ENCODE data around the gene GOLGA8J.
"Not testable (repeated sequence)": the region's sequence is repeated elsewhere in the genome, so short reads cannot be mapped to it uniquely, and the experiment has no call there.

GOLGA8J gene

DNA sequence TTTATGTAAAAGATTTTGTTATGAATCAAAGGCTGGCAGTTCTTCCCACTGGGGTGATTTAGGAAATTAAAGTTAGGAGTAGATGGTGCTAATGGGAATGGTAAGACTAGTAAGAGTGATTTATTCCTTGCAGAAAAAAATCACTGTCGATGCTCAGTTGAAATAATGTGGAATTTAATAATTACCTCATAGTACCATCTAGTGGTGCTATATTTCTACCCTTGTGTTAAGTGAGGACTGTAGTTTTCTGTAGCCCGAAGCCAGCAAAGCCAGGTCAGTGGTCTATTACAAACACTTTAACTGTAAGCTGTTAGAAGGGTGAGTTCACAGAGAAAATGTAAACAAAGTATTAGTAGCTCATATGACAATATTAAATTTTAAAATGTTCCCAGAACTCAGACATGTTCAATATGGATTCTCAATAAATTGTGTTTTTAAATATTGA is 39.5 kb upstream of the GOLGA8J start:
- no peak overlapping the region for H3K27ac ChIP-seq (ENCODE audit: extremely low read depth, low read depth, low read length)
- H3K36me3 ChIP-seq (ENCODE audit: control insufficient read depth in 2 of 2, insufficient read depth in 1 of 2, low read length in 2 of 2), result no peaks in the 10 kb centered on the region
- ChIA-PET POLR2A (no interaction called here), CTCF (interaction anchor here (0.5 to 1.4 kb wide), 13 partner anchors 11 to 397 kb away, joined by 3 to 9 read pairs (median 3); no protein-coding TSS in a partner anchor)
- H3K4me3 ChIP-seq (ENCODE audit: low read depth, low read length), result no peak overlapping the region
- TF ChIP-seq ZBTB8A (tag by site-specific recombination; IDR thresholded peaks at IDR 0.05) (no peak), ZNF660 (tag by site-specific recombination; IDR thresholded peaks at IDR 0.05) (no peak), ZNF48 (tag by site-specific recombination; IDR thresholded peaks at IDR 0.05) (no peak), ZNF184 (tag by site-specific recombination; IDR thresholded peaks at IDR 0.05) (peak; percentile 91), ZNF140 (tag by site-specific recombination; IDR thresholded peaks at IDR 0.05) (no peak), KLF10 (tag by site-specific recombination; IDR thresholded peaks at IDR 0.05) (no peak), MEIS1 (CRISPR knock-in tag; IDR thresholded peaks at IDR 0.05; ENCODE audit: borderline replicate concordance) (no peak), ZNF596 (tag by site-specific recombination; IDR thresholded peaks at IDR 0.05) (no peak), ZNF654 (tag by site-specific recombination; IDR thresholded peaks at IDR 0.05; ENCODE audit: low read depth) (peak; percentile 45), ZNF16 (tag by site-specific recombination; IDR thresholded peaks at IDR 0.05; ENCODE audit: low read depth) (no peak), ZNF658 (tag by site-specific recombination; IDR thresholded peaks at IDR 0.05) (no peak), ZNF426 (tag by site-specific recombination; IDR thresholded peaks at IDR 0.05) (no peak), KLF16 (tag by site-specific recombination; IDR thresholded peaks at IDR 0.05) (no peak), ZNF501 (tag by site-specific recombination; IDR thresholded peaks at IDR 0.05) (no peak), HOXD13 (CRISPR knock-in tag; IDR thresholded peaks at IDR 0.05; ENCODE audit: borderline replicate concordance) (no peak)
- TF ChIP-seq, protein P1, sequence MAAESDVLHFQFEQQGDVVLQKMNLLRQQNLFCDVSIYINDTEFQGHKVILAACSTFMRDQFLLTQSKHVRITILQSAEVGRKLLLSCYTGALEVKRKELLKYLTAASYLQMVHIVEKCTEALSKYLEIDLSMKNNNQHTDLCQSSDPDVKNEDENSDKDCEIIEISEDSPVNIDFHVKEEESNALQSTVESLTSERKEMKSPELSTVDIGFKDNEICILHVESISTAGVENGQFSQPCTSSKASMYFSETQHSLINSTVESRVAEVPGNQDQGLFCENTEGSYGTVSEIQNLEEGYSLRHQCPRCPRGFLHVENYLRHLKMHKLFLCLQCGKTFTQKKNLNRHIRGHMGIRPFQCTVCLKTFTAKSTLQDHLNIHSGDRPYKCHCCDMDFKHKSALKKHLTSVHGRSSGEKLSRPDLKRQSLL (tag by site-specific recombination; IDR thresholded peaks at IDR 0.05), result no peak
- TF ChIP-seq, protein P2, sequence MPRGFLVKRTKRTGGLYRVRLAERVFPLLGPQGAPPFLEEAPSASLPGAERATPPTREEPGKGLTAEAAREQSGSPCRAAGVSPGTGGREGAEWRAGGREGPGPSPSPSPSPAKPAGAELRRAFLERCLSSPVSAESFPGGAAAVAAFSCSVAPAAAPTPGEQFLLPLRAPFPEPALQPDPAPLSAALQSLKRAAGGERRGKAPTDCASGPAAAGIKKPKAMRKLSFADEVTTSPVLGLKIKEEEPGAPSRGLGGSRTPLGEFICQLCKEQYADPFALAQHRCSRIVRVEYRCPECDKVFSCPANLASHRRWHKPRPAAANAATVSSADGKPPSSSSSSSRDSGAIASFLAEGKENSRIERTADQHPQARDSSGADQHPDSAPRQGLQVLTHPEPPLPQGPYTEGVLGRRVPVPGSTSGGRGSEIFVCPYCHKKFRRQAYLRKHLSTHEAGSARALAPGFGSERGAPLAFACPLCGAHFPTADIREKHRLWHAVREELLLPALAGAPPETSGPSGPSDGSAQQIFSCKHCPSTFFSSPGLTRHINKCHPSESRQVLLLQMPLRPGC (tag by site-specific recombination; IDR thresholded peaks at IDR 0.05), result no peak
- no peaks in the 10 kb centered on the region for H3K9me3 ChIP-seq (ENCODE audit: control insufficient read depth, insufficient read depth, low read depth, low read length)
- H3K4me1 ChIP-seq (ENCODE audit: control insufficient read depth, insufficient read depth, low read length), result no peaks in the 10 kb centered on the region

DNA sequence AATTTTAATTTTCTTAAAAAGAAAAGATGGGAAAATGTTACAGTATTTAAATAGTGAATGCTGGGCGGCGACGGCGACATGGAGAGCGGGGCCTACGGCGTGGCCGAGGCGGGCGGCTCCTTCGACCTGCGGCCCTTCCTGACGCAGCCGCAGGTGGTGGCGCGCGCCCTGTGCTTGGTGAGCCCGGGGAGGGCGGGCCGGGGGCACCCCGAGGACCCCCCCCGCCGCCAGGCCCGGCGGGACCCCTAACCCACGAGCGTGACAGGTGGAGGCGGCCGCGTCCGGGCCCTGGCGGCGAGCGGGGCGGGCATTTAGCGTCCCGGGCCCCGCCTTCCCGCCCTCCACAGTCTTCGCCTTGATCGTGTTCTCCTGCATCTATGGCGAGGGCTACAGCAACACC is 38.4 kb upstream of the GOLGA8J start:
- Histone ChIP-seq H3K4me1 (ENCODE audit: control insufficient read depth, insufficient read depth, low read length) (no peaks in the 10 kb centered on the region), H3K9me3 (ENCODE audit: control insufficient read depth, insufficient read depth, low read depth, low read length) (no peaks in the 10 kb centered on the region), H3K4me3 (ENCODE audit: low read depth, low read length) (no peak overlapping the region), H3K36me3 (ENCODE audit: control insufficient read depth in 2 of 2, insufficient read depth in 1 of 2, low read length in 2 of 2) (no peaks in the 10 kb centered on the region), H3K27ac (ENCODE audit: extremely low read depth, low read depth, low read length) (no peak overlapping the region)
- CTCF ChIA-PET, result interaction anchor here (1.0 kb wide), 1 partner anchor 30 kb away, joined by 4 read pairs; no protein-coding TSS in a partner anchor
- POLR2A ChIA-PET, result no interaction called here
- no peak for TF ChIP-seq SP7 (tag by site-specific recombination; IDR thresholded peaks at IDR 0.05)
- no peak for TF ChIP-seq ZNF558 (tag by site-specific recombination; IDR thresholded peaks at IDR 0.05)
- TF ChIP-seq IKZF3 (tag by site-specific recombination; IDR thresholded peaks at IDR 0.05), result no peak

DNA sequence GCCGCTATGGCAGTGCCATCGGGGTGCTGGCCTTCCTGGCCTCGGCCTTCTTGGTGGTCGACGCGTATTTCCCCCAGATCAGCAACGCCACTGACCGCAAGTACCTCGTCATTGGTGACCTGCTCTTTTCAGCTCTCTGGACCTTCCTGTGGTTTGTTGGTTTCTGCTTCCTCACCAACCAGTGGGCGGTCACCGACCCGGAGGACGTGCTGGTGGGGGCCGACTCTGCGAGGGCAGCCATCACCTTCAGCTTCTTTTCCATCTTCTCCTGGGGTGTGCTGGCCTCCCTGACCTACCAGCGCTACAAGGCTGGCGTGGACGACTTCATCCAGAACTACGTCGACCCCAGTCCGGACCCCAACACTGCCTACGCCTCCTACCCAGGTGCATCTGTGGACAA is 37.9 kb upstream of the GOLGA8J start:
- H3K27ac ChIP-seq (ENCODE audit: extremely low read depth, low read depth, low read length); H3K36me3 ChIP-seq (ENCODE audit: control insufficient read depth in 2 of 2, insufficient read depth in 1 of 2, low read length in 2 of 2); H3K4me3 ChIP-seq (ENCODE audit: low read depth, low read length); CTCF ChIA-PET; H3K9me3 ChIP-seq (ENCODE audit: control insufficient read depth, insufficient read depth, low read depth, low read length); POLR2A ChIA-PET; H3K4me1 ChIP-seq (ENCODE audit: control insufficient read depth, insufficient read depth, low read length): not testable (repeated sequence)

DNA sequence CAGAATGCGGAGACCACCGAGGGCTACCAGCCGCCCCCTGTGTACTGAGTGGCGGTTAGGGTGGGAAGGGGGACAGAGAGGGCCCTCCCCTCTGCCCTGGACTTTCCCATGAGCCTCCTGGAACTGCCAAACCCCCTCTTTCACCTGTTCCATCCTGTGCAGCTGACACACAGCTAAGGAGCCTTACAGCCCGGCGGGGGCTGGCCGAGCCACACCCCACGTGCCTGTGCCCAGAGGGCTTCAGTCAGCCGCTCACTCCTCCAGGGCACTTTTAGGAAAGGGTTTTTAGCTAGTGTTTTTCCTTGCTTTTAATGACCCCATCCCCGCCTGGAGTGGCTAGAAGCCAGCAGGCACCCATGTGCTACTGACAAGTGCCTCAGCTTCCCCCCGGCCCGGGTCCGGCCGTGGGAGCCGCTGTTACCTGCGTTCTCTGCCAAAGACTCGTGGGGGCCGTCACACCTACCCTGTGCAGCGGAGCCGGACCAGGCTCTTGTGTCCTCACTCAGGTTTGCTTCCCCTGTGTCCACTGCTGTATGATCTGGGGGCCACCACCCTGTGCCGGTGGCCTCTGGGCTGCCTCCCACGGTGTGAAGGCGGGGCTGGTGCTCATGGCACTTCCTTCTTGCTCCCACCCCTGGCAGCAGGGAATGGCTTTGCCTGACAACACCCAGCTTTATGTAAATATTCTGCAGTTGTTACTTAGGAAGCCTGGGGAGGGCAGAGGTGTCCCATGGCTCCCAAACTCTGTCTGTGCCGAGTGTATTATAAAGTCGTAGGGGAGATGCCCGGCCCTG is 37.3 kb upstream of the GOLGA8J start:
- H3K27ac ChIP-seq (ENCODE audit: extremely low read depth, low read depth, low read length); POLR2A ChIA-PET: not testable (repeated sequence)

More for the DNA sequence above, 37.3 kb upstream of the GOLGA8J start:
- not testable (repeated sequence) for H3K4me1 ChIP-seq (ENCODE audit: control insufficient read depth, insufficient read depth, low read length); H3K4me3 ChIP-seq (ENCODE audit: low read depth, low read length); H3K9me3 ChIP-seq (ENCODE audit: control insufficient read depth, insufficient read depth, low read depth, low read length); H3K36me3 ChIP-seq (ENCODE audit: control insufficient read depth in 2 of 2, insufficient read depth in 1 of 2, low read length in 2 of 2)
- CTCF ChIA-PET, result interaction anchor here (0.7 kb wide), 2 partner anchors 28 to 29 kb away, joined by 3 read pairs; no protein-coding TSS in a partner anchor
